Measurements from ENCODE around the gene GFY.
"Not testable (repeated sequence)": the region's sequence is repeated elsewhere in the genome, so short reads cannot be mapped to it uniquely, and the experiment has no call there.

GFY gene

GRCh38 chr19:49440439-49441209 lies 15.4 kb downstream of the GFY start:
- TF ChIP-seq CTCF (conservative IDR thresholded peaks at IDR 0.05; ENCODE audit: low read length): no peak
- no peak overlapping the region for H3K4me3 ChIP-seq (ENCODE audit: low read length)
- no peak for DNase-seq (ENCODE audit: low read depth)

- no peak for DNase-seq (ENCODE audit: low read depth)
- no peak for TF ChIP-seq CTCF (conservative IDR thresholded peaks at IDR 0.05; ENCODE audit: low read length)
- peak within 1 kb of the TSS; percentile 77 for H3K4me3 ChIP-seq (ENCODE audit: low read length)
Observed at GRCh38 chr19:49441210-49441959, 16.2 kb downstream of the GFY start, which contains the start of gene SLC17A7. SLC17A7 (minus strand) TSS chr19:49441527; CDS start chr19:49441379, 148 bp downstream.

- DNase-seq (ENCODE audit: low read depth): no peak
- H3K4me3 ChIP-seq (ENCODE audit: low read length): no peak overlapping the region; the same call in 1 of the 2 replicates
- no peak for TF ChIP-seq CTCF (conservative IDR thresholded peaks at IDR 0.05; ENCODE audit: low read length)
Observed at GRCh38 chr19:49441960-49442350, 16.8 kb downstream of the GFY start.

GRCh38 chr19:49442354-49442753 lies 17.2 kb downstream of the GFY start:
- DNase-seq (ENCODE audit: low read depth): no peak
- TF ChIP-seq CTCF (conservative IDR thresholded peaks at IDR 0.05; ENCODE audit: low read length): no peak
- H3K4me3 ChIP-seq (ENCODE audit: low read length): peak overlapping the region; percentile 77

GRCh38 chr19:49442771-49443365 lies 17.7 kb downstream of the GFY start:
- peak; percentile 85 for DNase-seq (ENCODE audit: low read depth)
- peak overlapping the region; percentile 77 for H3K4me3 ChIP-seq (ENCODE audit: low read length)
- no peak for TF ChIP-seq CTCF (conservative IDR thresholded peaks at IDR 0.05; ENCODE audit: low read length)

GRCh38 chr19:49443366-49444099 lies 18.3 kb downstream of the GFY start:
- H3K4me3 ChIP-seq (ENCODE audit: low read length): peak overlapping the region; percentile 77
- TF ChIP-seq CTCF (conservative IDR thresholded peaks at IDR 0.05; ENCODE audit: low read length): peak; percentile 78
- peak; percentile 94 for DNase-seq (ENCODE audit: low read depth)

- not testable (repeated sequence) for DNase-seq (ENCODE audit: low read depth); H3K4me3 ChIP-seq (ENCODE audit: low read length)
Observed at GRCh38 chr19:49444100-49444700, 19.0 kb downstream of the GFY start.
